Liver (tissue), 9 donors: ENCODE measurements around the gene PCDH9. TPM values are rescaled to one million over a fixed set of nuclear protein-coding genes. Genes with fewer than 3 reads are reported as not detected.

Experiments
- DNase-seq: peaks from one replicate; pipeline ENCODE4 v3.0.0-alpha.2; 2017; ENCODE audit warnings: low spot score
- H3K27ac ChIP-seq, 2 donors: one replicate each; pipeline ENCODE4 v1.7.0; 2013; ENCODE audit warnings: inconsistent platforms in 2 of 2, low read length in 2 of 2, control low read depth in 1 of 2, low read depth in 1 of 2, mild to moderate bottlenecking in 1 of 2
- H3K27me3 ChIP-seq, 4 donors: one replicate each; pipeline versions ENCODE4 v1.6.1 to v1.7.0; 2013; ENCODE audit warnings: low read length in 3 of 4, inconsistent platforms in 1 of 4, mild to moderate bottlenecking in 1 of 4, moderate library complexity in 1 of 4; ENCODE audit not compliant: control insufficient read depth in 4 of 4, insufficient read depth in 4 of 4
- H3K36me3 ChIP-seq, 4 donors: one replicate each; pipeline versions ENCODE4 v1.6.1 to v1.7.0; 2013; ENCODE audit warnings: low read length in 3 of 4, mild to moderate bottlenecking in 3 of 4, low read depth in 1 of 4, moderate library complexity in 1 of 4; ENCODE audit not compliant: control insufficient read depth in 4 of 4, insufficient read depth in 3 of 4
- H3K4me1 ChIP-seq, 4 donors: one replicate each; pipeline versions ENCODE4 v1.6.1 to v1.7.0; 2013; ENCODE audit warnings: low read length in 3 of 4, mild to moderate bottlenecking in 3 of 4, moderate library complexity in 1 of 4; ENCODE audit not compliant: control insufficient read depth in 4 of 4, insufficient read depth in 4 of 4
- H3K4me3 ChIP-seq, 3 donors: one replicate each; pipeline versions ENCODE4 v1.6.1 to v1.7.0; 2013; ENCODE audit warnings: low read length in 3 of 3, control low read depth in 1 of 3, low read depth in 1 of 3, mild to moderate bottlenecking in 1 of 3
- H3K9ac ChIP-seq, 2 donors: one replicate each; pipeline ENCODE4 v1.7.0; 2013; ENCODE audit warnings: low read length in 2 of 2, mild to moderate bottlenecking in 2 of 2, moderate library complexity in 2 of 2, control low read depth in 1 of 2, low read depth in 1 of 2
- H3K9me3 ChIP-seq, 4 donors: one replicate each; pipeline versions ENCODE4 v1.6.1 to v1.7.0; 2013; ENCODE audit warnings: low read length in 3 of 4; ENCODE audit not compliant: control insufficient read depth in 4 of 4
- EGR1 ChIP-seq, 2 donors: IDR thresholded peaks; 2 replicates each; pipeline ENCODE4 v1.6.1; 2016 to 2018; ENCODE audit warnings: antibody characterized with exemption in 2 of 2, low read depth in 2 of 2
- FOXA1 ChIP-seq: IDR thresholded peaks from 2 replicates; pipeline ENCODE4 v1.6.1; 2016; ENCODE audit warnings: antibody characterized with exemption
- FOXA2 ChIP-seq: IDR thresholded peaks from 2 replicates; pipeline ENCODE4 v1.6.1; 2016; ENCODE audit warnings: antibody characterized with exemption
- GABPA ChIP-seq, 2 donors: IDR thresholded peaks in 1 of 2; conservative IDR thresholded peaks in 1 of 2; 2 replicates each; pipeline ENCODE4 v1.6.1; 2016; ENCODE audit warnings: antibody characterized with exemption in 2 of 2, mild to moderate bottlenecking in 1 of 2, moderate library complexity in 1 of 2
- HNF4A ChIP-seq, 2 donors: conservative IDR thresholded peaks; 2 replicates each; pipeline ENCODE4 v1.6.1; 2016; ENCODE audit warnings: antibody characterized with exemption in 2 of 2, mild to moderate bottlenecking in 2 of 2
- HNF4G ChIP-seq: IDR thresholded peaks from 2 replicates; pipeline ENCODE4 v1.6.1; 2016; ENCODE audit warnings: antibody characterized with exemption
- JUND ChIP-seq, 2 donors: IDR thresholded peaks; 2 replicates each; pipeline ENCODE4 v1.6.1; 2016; ENCODE audit warnings: antibody characterized with exemption in 2 of 2
- NR2F2 ChIP-seq: IDR thresholded peaks from 2 replicates; pipeline ENCODE4 v1.6.1; 2016; ENCODE audit warnings: antibody characterized with exemption
- RAD21 ChIP-seq, 2 donors: IDR thresholded peaks; 2 replicates each; pipeline ENCODE4 v1.6.1; 2016; ENCODE audit warnings: antibody characterized with exemption in 2 of 2, mild to moderate bottlenecking in 2 of 2
- RXRA ChIP-seq, 2 donors: IDR thresholded peaks; 2 replicates each; pipeline ENCODE4 v1.6.1; 2017 to 2018; ENCODE audit warnings: antibody characterized with exemption in 2 of 2, mild to moderate bottlenecking in 1 of 2
- SP1 ChIP-seq: IDR thresholded peaks from 2 replicates; pipeline ENCODE4 v1.6.1; 2018; ENCODE audit warnings: antibody characterized with exemption, mild to moderate bottlenecking
- TAF1 ChIP-seq: conservative IDR thresholded peaks from 2 replicates; pipeline ENCODE4 v1.6.1; 2016; ENCODE audit warnings: antibody characterized with exemption, mild to moderate bottlenecking
- WGBS: extraction: QIAGEN DNeasy Blood & Tissue Kit; methylation state at CpG from one replicate; pipeline ENCODE4 v1.1.7; 2013; 5-methylcytosine and 5-hydroxymethylcytosine counted together
- polyA plus RNA-seq, 2 donors: library from polyadenylated mRNA; stranded (reverse) in 1 of 2; unstranded in 1 of 2; fragments of 200-250 nt in 1 of 2; fragments of >200 nt in 1 of 2; fragmentation: Nextera tagmentation in 1 of 2; extraction: Ambion mirVana in 1 of 2; gene quantifications; one replicate each; pipeline versions ENCODE4 v1.2.1 to v1.2.3, GENCODE V29; 2013 to 2015
- total RNA-seq, 2 donors: library from RNA; depleted of rRNA; stranded (reverse); fragments of >200 nt; gene quantifications; one replicate each; pipeline ENCODE4 v1.2.3, GENCODE V29; 2014
- TF ChIP-seq, protein P1 (sequence below): fragments of 150-350 bp; IDR thresholded peaks from 2 replicates; pipeline ENCODE4 v1.5.1; 2017; ENCODE audit warnings: improper control_type of control experiment, low read depth, low read length; ENCODE audit not compliant: missing input control
- TF ChIP-seq, protein P2 (sequence below): IDR thresholded peaks from 2 replicates; pipeline ENCODE4 v1.6.1; 2016; ENCODE audit warnings: antibody characterized with exemption
- TF ChIP-seq, protein P3 (sequence below): IDR thresholded peaks from 2 replicates; pipeline ENCODE4 v1.6.1; 2016; ENCODE audit warnings: antibody characterized with exemption
- TF ChIP-seq, protein P4 (sequence below): IDR thresholded peaks from 2 replicates; pipeline ENCODE4 v1.6.1; 2016; ENCODE audit warnings: antibody characterized with exemption, mild to moderate bottlenecking
- TF ChIP-seq, protein P5 (sequence below): IDR thresholded peaks from 2 replicates; pipeline ENCODE4 v1.6.1; 2016; ENCODE audit warnings: antibody characterized with exemption
- donor health status: healthy.
- donor health status: healthy.
- donor health status: healthy.
- donor health status: healthy.
- donor health status: healthy.

Gene PCDH9
- total and polyA plus RNA-seq, 4 donors, result 0.90 to 4.0 (median 2.2) TPM

DNA sequence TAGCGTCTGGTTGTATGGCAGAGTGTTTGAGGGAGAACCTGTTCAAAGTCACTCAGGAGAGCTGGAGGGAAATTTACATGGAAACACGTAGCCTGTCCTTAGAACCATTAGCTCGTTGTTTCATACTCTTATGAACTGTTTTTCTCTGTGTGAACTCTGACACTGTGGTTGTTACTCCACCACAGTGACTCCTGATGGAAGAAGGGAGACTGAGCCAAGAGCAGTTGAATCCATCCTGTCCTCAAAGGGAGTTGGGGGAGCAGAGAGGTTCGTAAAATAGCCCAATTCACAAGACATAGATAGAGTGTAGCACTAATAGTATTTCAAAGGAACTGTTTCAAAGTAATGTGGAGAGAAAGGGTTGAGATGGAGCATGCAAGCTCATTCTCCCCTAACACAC lies 964.8 kb downstream of the PCDH9 start (continued):
- TF ChIP-seq, protein P1, sequence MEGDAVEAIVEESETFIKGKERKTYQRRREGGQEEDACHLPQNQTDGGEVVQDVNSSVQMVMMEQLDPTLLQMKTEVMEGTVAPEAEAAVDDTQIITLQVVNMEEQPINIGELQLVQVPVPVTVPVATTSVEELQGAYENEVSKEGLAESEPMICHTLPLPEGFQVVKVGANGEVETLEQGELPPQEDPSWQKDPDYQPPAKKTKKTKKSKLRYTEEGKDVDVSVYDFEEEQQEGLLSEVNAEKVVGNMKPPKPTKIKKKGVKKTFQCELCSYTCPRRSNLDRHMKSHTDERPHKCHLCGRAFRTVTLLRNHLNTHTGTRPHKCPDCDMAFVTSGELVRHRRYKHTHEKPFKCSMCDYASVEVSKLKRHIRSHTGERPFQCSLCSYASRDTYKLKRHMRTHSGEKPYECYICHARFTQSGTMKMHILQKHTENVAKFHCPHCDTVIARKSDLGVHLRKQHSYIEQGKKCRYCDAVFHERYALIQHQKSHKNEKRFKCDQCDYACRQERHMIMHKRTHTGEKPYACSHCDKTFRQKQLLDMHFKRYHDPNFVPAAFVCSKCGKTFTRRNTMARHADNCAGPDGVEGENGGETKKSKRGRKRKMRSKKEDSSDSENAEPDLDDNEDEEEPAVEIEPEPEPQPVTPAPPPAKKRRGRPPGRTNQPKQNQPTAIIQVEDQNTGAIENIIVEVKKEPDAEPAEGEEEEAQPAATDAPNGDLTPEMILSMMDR, result no peak
- TF ChIP-seq HNF4A (conservative IDR thresholded peaks at IDR 0.05), result no peak

DNA sequence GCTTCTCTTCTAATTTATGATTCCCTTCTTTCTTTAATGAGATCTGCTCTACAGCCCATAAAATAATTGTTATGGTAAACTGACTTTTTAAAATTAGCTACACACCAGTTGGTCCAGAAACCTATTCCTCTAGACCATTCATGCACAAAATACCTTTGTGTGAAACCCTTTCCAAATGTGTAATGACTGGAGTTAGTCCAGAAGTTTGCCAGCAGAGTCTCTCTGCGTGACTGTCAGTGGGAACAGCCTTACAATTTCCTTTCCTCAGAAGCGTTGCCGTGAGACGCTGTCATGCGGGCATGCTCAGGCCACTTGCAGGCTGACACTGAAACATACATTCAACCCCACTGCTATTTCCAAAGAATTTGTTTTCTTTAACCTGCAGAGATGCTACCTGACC lies 965.2 kb downstream of the PCDH9 start:
- TF ChIP-seq, protein P2, sequence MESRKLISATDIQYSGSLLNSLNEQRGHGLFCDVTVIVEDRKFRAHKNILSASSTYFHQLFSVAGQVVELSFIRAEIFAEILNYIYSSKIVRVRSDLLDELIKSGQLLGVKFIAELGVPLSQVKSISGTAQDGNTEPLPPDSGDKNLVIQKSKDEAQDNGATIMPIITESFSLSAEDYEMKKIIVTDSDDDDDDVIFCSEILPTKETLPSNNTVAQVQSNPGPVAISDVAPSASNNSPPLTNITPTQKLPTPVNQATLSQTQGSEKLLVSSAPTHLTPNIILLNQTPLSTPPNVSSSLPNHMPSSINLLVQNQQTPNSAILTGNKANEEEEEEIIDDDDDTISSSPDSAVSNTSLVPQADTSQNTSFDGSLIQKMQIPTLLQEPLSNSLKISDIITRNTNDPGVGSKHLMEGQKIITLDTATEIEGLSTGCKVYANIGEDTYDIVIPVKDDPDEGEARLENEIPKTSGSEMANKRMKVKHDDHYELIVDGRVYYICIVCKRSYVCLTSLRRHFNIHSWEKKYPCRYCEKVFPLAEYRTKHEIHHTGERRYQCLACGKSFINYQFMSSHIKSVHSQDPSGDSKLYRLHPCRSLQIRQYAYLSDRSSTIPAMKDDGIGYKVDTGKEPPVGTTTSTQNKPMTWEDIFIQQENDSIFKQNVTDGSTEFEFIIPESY, result no peak
- TF ChIP-seq, protein P1, result no peak
- TF ChIP-seq RXRA (IDR thresholded peaks at IDR 0.05), result no peak
- 75% methylated on average over 5 of the region's 5 CpGs for WGBS
- no peak overlapping the region for H3K27ac ChIP-seq
- no peaks in the 10 kb centered on the region for H3K36me3 ChIP-seq
- H3K4me3 ChIP-seq, result no peak overlapping the region
- H3K4me1 ChIP-seq, result no peaks in the 10 kb centered on the region
- peaks cover 0 to 2% (median 0%) of the 10 kb centered on the region in 4 donors for H3K9me3 ChIP-seq
- no peak for DNase-seq
- H3K27me3 ChIP-seq, result no peaks in the 10 kb centered on the region
- no peak overlapping the region for H3K9ac ChIP-seq

DNA sequence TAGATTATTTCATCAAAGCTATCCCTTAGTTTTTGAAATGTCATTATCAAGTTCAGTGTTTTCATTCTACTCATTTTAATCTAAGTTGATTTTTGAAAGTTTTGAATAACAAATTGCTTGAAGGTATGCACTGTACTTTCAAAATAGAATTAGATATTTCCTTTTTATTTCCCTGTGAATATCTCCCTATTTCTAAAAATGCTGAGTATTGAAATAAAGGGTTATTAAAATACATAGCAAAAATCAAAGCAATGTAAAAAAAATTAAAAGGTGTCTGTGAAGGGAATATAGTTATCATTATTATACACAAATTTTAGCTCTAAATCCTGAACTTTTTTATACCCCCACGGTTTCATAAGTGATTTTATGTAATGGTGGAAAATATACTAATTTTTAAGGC lies 967.8 kb downstream of the PCDH9 start:
- Histone ChIP-seq H3K9ac (no peak overlapping the region), H3K27ac (no peak overlapping the region), H3K36me3 (no peaks in the 10 kb centered on the region), H3K27me3 (no peaks in the 10 kb centered on the region), H3K4me1 (no peaks in the 10 kb centered on the region), H3K4me3 (no peak overlapping the region), H3K9me3 (peaks cover 0 to 2% (median 0%) of the 10 kb centered on the region in 4 donors)
- 53% methylated on average over 1 of the region's 1 CpG for WGBS
- DNase-seq, result no peak
- TF ChIP-seq, protein P3, sequence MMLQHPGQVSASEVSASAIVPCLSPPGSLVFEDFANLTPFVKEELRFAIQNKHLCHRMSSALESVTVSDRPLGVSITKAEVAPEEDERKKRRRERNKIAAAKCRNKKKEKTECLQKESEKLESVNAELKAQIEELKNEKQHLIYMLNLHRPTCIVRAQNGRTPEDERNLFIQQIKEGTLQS, result no peak
- TF ChIP-seq RXRA (IDR thresholded peaks at IDR 0.05) (no peak), FOXA1 (no peak), JUND (IDR thresholded peaks at IDR 0.05) (no peak), GABPA (IDR thresholded peaks at IDR 0.05 in 1 of 2, conservative IDR thresholded peaks at IDR 0.05 in 1 of 2) (no peak), HNF4G (no peak), EGR1 (IDR thresholded peaks at IDR 0.05; ENCODE audit: low read depth in 2 of 2) (no peak), TAF1 (no peak), RAD21 (IDR thresholded peaks at IDR 0.05) (no peak), NR2F2 (no peak), HNF4A (conservative IDR thresholded peaks at IDR 0.05) (no peak), FOXA2 (no peak), SP1 (no peak)
- TF ChIP-seq, protein P4, sequence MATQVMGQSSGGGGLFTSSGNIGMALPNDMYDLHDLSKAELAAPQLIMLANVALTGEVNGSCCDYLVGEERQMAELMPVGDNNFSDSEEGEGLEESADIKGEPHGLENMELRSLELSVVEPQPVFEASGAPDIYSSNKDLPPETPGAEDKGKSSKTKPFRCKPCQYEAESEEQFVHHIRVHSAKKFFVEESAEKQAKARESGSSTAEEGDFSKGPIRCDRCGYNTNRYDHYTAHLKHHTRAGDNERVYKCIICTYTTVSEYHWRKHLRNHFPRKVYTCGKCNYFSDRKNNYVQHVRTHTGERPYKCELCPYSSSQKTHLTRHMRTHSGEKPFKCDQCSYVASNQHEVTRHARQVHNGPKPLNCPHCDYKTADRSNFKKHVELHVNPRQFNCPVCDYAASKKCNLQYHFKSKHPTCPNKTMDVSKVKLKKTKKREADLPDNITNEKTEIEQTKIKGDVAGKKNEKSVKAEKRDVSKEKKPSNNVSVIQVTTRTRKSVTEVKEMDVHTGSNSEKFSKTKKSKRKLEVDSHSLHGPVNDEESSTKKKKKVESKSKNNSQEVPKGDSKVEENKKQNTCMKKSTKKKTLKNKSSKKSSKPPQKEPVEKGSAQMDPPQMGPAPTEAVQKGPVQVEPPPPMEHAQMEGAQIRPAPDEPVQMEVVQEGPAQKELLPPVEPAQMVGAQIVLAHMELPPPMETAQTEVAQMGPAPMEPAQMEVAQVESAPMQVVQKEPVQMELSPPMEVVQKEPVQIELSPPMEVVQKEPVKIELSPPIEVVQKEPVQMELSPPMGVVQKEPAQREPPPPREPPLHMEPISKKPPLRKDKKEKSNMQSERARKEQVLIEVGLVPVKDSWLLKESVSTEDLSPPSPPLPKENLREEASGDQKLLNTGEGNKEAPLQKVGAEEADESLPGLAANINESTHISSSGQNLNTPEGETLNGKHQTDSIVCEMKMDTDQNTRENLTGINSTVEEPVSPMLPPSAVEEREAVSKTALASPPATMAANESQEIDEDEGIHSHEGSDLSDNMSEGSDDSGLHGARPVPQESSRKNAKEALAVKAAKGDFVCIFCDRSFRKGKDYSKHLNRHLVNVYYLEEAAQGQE, result no peak
- TF ChIP-seq, protein P5, sequence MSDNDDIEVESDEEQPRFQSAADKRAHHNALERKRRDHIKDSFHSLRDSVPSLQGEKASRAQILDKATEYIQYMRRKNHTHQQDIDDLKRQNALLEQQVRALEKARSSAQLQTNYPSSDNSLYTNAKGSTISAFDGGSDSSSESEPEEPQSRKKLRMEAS, result no peak
- TF ChIP-seq, protein P2, result no peak
